ENCODE measurements around the gene GABBR2.

- TF ChIP-seq, protein P1, sequence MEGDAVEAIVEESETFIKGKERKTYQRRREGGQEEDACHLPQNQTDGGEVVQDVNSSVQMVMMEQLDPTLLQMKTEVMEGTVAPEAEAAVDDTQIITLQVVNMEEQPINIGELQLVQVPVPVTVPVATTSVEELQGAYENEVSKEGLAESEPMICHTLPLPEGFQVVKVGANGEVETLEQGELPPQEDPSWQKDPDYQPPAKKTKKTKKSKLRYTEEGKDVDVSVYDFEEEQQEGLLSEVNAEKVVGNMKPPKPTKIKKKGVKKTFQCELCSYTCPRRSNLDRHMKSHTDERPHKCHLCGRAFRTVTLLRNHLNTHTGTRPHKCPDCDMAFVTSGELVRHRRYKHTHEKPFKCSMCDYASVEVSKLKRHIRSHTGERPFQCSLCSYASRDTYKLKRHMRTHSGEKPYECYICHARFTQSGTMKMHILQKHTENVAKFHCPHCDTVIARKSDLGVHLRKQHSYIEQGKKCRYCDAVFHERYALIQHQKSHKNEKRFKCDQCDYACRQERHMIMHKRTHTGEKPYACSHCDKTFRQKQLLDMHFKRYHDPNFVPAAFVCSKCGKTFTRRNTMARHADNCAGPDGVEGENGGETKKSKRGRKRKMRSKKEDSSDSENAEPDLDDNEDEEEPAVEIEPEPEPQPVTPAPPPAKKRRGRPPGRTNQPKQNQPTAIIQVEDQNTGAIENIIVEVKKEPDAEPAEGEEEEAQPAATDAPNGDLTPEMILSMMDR (IDR thresholded peaks at IDR 0.05): no peak
- TF ChIP-seq POLR2A (IDR thresholded peaks at IDR 0.05) (no peak), POLR2AphosphoS5 (IDR thresholded peaks at IDR 0.05) (no peak)
Measured at GRCh38 chr9:98627296-98627695, 81.4 kb downstream of the GABBR2 start.

Data from breast epithelium (tissue), 3 donors.